Measurements from ENCODE around the gene RALGPS1.

Gene RALGPS1

DNA sequence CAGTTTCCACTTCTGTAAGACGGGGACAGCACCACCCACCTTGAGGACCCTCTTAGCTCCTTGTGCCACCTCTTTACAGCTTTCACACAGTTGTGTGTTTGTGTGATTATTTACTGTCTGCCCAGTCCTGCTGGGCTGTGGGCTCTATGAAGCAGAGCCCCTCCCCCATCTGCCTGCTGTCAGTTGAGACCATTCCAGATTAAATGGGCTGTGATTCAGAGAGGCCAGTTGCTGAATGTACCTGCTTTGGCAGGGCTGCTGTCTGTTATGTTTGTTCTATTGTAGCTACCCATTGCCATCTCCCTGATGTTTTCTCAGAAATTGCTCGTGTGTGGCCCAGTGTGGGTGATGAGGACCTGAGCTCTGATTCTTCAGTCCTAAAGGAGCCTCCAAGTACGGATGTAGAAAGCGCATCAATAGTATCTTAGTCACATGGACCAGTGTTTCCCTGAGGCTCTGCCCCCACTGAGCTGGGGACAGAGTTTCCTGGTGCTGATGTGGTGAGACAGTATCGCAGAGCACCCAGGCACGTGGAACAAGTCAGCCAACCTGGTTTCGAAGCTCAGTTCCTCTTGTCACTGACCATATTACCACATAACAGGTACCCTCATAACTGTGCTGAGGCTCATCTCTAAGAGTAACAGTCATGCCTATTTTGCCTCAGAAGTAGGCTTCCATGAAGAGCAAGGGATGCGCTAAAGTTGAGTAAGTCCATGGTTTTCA is 204.2 kb downstream of the RALGPS1 start:
- Mint-ChIP-seq H3K4me3 (no peak overlapping the region), H3K9me3 (no peaks in the 10 kb centered on the region), H3K36me3 (ENCODE audit: low read depth) (no peaks in the 10 kb centered on the region), H3K4me1 (peaks cover 56% of the 10 kb centered on the region), H3K27ac (no peak overlapping the region), H3K27me3 (ENCODE audit: low read depth, poor library complexity) (peaks cover 3% of the 10 kb centered on the region)
- DNase-seq: no peak
- TF ChIP-seq, protein P1, sequence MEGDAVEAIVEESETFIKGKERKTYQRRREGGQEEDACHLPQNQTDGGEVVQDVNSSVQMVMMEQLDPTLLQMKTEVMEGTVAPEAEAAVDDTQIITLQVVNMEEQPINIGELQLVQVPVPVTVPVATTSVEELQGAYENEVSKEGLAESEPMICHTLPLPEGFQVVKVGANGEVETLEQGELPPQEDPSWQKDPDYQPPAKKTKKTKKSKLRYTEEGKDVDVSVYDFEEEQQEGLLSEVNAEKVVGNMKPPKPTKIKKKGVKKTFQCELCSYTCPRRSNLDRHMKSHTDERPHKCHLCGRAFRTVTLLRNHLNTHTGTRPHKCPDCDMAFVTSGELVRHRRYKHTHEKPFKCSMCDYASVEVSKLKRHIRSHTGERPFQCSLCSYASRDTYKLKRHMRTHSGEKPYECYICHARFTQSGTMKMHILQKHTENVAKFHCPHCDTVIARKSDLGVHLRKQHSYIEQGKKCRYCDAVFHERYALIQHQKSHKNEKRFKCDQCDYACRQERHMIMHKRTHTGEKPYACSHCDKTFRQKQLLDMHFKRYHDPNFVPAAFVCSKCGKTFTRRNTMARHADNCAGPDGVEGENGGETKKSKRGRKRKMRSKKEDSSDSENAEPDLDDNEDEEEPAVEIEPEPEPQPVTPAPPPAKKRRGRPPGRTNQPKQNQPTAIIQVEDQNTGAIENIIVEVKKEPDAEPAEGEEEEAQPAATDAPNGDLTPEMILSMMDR (IDR thresholded peaks at IDR 0.05): no peak

DNA sequence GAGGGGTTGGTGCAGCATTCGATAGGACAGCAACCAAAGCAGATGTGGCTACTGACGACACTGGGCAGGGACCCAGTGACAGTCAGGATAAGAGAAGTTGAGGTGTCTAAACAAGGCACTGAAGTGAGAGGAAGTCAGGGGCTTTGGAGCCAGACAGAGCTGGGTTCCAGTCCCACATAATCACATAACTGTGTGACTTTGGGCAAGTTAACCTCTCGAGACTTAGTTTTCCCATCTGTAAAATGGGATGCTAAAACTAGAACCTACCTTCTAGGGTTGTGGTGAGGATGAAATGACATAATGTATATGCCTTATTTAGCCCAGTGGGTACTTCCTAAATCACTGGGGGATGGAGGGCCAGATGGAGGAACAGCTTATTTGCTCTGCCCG is 204.7 kb downstream of the RALGPS1 start:
- DNase-seq: no peak
- no peak overlapping the region for H3K4me3 Mint-ChIP-seq
- no peak overlapping the region for H3K27ac Mint-ChIP-seq
- TF ChIP-seq, protein P1 (IDR thresholded peaks at IDR 0.05): no peak
- no peaks in the 10 kb centered on the region for H3K36me3 Mint-ChIP-seq (ENCODE audit: low read depth)
- H3K4me1 Mint-ChIP-seq: peaks cover 60% of the 10 kb centered on the region
- no peaks in the 10 kb centered on the region for H3K9me3 Mint-ChIP-seq
- peaks cover 3% of the 10 kb centered on the region for H3K27me3 Mint-ChIP-seq (ENCODE audit: low read depth, poor library complexity)

DNA sequence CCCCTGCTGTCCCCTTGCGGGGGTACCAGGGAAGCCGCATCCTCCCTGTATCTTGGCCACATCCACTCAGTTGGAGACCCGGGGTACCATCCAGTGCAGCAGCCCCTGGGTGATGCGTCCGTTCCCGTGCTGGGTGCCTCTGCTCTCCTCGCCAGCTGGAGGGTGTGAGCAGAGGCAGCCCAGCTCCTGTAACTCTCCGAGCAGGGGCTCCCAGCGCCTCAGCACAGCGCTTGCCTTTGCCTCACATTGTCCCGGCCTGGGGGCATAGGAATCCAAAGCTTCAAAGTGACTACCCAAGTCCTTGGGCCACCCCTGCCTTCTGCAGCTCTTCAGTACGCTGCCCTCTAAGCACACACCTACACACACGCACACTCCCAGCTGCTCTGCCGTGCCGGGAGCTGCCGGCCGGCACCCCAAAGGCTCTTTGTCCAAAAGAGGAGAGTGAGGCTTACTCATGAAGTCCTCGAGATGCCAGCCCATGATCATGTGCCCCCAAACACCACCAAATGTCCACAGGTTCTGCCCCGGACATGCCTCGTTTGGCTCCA is 207.1 kb downstream of the RALGPS1 start:
- H3K4me1 Mint-ChIP-seq: peaks cover 66% of the 10 kb centered on the region
- H3K27ac Mint-ChIP-seq: peak overlapping the region; percentile 95
- H3K4me3 Mint-ChIP-seq: peak overlapping the region; percentile 90
- H3K36me3 Mint-ChIP-seq (ENCODE audit: low read depth): no peaks in the 10 kb centered on the region
- TF ChIP-seq, protein P1 (IDR thresholded peaks at IDR 0.05): no peak
- no peaks in the 10 kb centered on the region for H3K9me3 Mint-ChIP-seq
- peaks cover 3% of the 10 kb centered on the region for H3K27me3 Mint-ChIP-seq (ENCODE audit: low read depth, poor library complexity)
- DNase-seq: peak; percentile 29

DNA sequence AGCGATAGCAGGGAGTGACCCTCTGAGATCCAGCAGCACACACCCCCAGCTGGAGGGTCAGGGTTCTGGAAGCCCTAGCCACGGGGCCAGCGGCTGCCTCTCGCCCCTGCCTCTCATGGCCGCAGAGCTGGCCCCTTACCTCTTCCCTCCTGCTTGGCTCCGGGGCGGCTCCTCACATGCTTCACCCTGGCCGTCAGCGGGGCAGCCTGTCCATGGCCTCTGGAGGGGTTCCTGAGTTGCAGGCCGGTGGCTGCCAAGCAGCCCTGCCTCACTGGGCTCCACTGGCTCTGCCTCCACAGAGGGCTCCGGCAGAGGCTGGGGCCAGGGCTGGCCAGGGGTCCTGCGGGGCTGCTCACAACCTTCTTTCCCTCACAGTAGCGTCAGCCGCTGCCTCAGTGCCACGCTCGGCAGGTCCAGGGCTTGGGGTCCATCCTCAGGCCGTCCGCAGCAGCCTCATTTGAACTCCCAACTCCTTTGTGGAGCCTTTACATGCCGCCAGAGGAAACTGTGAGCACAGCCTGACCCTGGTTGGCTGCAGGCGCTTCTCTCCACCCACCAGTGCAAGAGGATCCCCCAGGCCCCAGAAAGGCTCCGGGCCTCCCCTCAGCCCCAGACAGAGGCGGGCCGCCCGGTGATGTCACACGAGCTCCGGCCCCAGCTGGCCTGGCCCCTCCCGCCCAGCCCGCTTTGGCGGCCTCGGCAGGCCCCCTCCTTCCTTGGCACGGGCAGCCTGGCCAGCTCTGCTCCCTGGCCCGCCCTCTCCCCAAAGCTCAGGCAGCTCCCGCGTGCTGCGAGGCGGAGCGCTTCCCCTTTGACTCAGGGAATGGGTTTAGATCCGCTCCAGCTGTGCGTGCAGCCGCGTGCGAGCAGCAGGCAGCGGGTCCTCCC is 207.8 kb downstream of the RALGPS1 start, which contains the start of gene ANGPTL2:
ANGPTL2 (minus strand) TSS at position 460 of the 888 bp plus-strand sequence. CDS start 13,904 bp downstream, outside the sequence.
- Mint-ChIP-seq H3K27me3 (ENCODE audit: low read depth, poor library complexity) (peaks cover 3% of the 10 kb centered on the region), H3K9me3 (no peaks in the 10 kb centered on the region), H3K4me1 (peaks cover 59% of the 10 kb centered on the region), H3K4me3 (peak within 1 kb of the TSS; percentile 90), H3K27ac (peak within 1 kb of the TSS; percentile 95), H3K36me3 (ENCODE audit: low read depth) (no peaks in the 10 kb centered on the region)
- peak; percentile 88 for DNase-seq
- TF ChIP-seq, protein P1 (IDR thresholded peaks at IDR 0.05): no peak

DNA sequence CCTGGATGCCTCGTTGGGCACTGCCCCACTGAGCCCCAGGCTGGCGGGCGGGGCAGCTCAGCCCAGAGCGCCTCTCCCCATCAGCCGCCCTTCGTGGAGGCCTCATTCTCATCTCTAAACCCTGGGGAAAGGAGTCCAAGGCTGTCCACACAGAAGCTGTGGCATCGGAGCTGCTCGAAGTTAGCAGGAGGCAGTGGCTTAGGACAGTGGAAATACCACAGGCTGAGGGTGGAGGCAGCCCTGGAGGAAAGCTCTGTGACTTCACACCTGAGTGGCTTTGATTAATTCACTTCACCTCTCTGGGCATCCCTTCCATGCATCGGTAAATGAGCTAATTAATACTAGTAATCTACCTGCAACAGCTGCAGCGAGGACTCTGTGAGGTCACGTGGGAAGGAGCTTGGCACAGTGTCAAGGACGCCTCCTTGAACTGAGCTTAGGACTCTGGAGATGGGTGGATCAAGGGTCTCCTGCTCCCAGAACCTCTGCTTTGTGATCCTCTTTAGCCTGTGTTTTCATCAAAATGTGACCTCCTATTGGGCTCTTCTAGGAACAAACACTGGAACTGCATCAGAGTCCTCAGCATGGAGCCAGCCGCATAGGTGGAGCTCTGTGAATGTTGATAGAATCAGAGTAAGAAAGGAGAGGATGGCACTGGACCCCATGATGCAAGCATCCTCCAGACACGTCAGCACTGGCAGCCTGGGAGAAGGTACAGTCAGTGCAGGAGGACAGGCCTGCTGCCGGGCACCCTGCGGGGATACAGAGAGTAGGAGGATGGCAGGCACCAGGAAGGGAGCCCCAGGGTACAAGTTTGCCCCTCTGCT is 208.7 kb downstream of the RALGPS1 start:
- Mint-ChIP-seq H3K27ac (no peak overlapping the region), H3K4me1 (peaks cover 53% of the 10 kb centered on the region), H3K36me3 (ENCODE audit: low read depth) (no peaks in the 10 kb centered on the region), H3K4me3 (peak overlapping the region; percentile 70), H3K27me3 (ENCODE audit: low read depth, poor library complexity) (peaks cover 3% of the 10 kb centered on the region), H3K9me3 (no peaks in the 10 kb centered on the region)
- DNase-seq: no peak
- TF ChIP-seq, protein P1 (IDR thresholded peaks at IDR 0.05): no peak

All from nephron progenitor cell (in vitro differentiated cells).